OCI-LY1 (cell line): ENCODE results near the gene GRK4.

ENCODE experiments used
- EZH2 ChIP-seq: fragments of 200-600 bp; sonication (generic), shearing (Covaris generic); IDR thresholded peaks from 2 replicates; pipeline ENCODE4 v1.8.0; 2017; ENCODE audit warnings: borderline replicate concordance, mixed run types, mild to moderate bottlenecking, antibody characterized with exemption, low read length, moderate library complexity, mixed read lengths
- TF ChIP-seq, protein P1 (sequence below): fragments of 200-600 bp; sonication (generic), shearing (Covaris generic); IDR thresholded peaks from 2 replicates; pipeline ENCODE4 v1.5.1; 2017; ENCODE audit warnings: mild to moderate bottlenecking, antibody characterized with exemption, low read length, moderate library complexity, mixed read lengths

DNA sequence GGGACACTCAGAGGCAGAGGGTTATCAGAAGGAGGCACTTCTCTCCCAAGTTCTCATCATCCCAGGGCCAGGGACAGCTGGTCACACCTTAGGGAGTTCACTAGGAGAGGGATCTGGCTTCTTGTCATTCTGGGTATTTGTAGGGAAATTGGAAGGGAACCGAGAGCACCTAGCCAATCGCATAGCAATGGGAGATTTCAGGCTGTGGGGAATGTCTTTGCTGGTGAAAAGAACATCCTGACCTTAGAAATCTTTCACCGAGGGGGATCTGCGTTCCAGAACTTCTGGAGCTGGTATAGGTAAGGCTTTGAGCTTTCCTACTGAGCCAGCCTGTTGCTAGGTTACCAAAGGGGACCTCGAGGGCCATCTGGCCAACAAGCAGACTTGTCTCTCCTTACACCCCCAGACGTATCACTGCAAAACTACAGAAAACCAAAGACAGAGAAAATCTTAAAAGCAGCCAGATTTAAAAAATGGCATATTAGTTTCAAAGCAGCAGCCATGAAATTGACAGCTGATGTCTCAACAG is 104.2 kb downstream of the GRK4 start:
- TF ChIP-seq, protein P1, sequence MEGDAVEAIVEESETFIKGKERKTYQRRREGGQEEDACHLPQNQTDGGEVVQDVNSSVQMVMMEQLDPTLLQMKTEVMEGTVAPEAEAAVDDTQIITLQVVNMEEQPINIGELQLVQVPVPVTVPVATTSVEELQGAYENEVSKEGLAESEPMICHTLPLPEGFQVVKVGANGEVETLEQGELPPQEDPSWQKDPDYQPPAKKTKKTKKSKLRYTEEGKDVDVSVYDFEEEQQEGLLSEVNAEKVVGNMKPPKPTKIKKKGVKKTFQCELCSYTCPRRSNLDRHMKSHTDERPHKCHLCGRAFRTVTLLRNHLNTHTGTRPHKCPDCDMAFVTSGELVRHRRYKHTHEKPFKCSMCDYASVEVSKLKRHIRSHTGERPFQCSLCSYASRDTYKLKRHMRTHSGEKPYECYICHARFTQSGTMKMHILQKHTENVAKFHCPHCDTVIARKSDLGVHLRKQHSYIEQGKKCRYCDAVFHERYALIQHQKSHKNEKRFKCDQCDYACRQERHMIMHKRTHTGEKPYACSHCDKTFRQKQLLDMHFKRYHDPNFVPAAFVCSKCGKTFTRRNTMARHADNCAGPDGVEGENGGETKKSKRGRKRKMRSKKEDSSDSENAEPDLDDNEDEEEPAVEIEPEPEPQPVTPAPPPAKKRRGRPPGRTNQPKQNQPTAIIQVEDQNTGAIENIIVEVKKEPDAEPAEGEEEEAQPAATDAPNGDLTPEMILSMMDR = no peak
- no peak for TF ChIP-seq EZH2
